ENCODE measurements around the gene TMEM229B. TPM values are rescaled to one million over a fixed set of nuclear protein-coding genes. Genes with fewer than 3 reads are reported as not detected.

TMEM229B gene
- polyA plus RNA-seq, 1 donor from 2014 or later: 4.2 TPM

- Histone ChIP-seq H3K79me2 (replicated peaks; ENCODE audit: insufficient read depth, low read length) (no peaks in the 10 kb centered on the region), H3K36me3 (ENCODE audit: insufficient read depth, low read length) (no peaks in the 10 kb centered on the region), H3F3A (ENCODE audit: insufficient read depth, low read length, poor library complexity, severe bottlenecking) (no peaks in the 10 kb centered on the region), H4K20me1 (ENCODE audit: insufficient read depth) (no peaks in the 10 kb centered on the region), H3K9me2 (ENCODE audit: insufficient read depth, low read length) (no peaks in the 10 kb centered on the region), H3K27me3 (ENCODE audit: insufficient read depth, low read depth, low read length) (no peaks in the 10 kb centered on the region), H3K4me2 (ENCODE audit: low read length) (no peak overlapping the region), H2AFZ (ENCODE audit: low read depth, low read length) (no peak overlapping the region), H3K4me3 (ENCODE audit: low read length) (no peak overlapping the region), H3K9ac (ENCODE audit: low read length) (no peak overlapping the region), H3K27ac (ENCODE audit: low read length) (no peak overlapping the region), H3K9me3 (ENCODE audit: low read length) (no peaks in the 10 kb centered on the region)
- TF ChIP-seq EZH2 (IDR thresholded peaks at IDR 0.05; ENCODE audit: borderline replicate concordance, insufficient read depth, low read length, poor library complexity, severe bottlenecking): no peak
- no peak for TF ChIP-seq TAF1 (IDR thresholded peaks at IDR 0.05; ENCODE audit: low read depth)
- no peak for TF ChIP-seq RAD21 (conservative IDR thresholded peaks at IDR 0.05)
- TF ChIP-seq POLR2AphosphoS5 (IDR thresholded peaks at IDR 0.05): no peak
- no peak for TF ChIP-seq SMC3 (conservative IDR thresholded peaks at IDR 0.05; ENCODE audit: poor library complexity)
- no peak for TF ChIP-seq REST (IDR thresholded peaks at IDR 0.05; ENCODE audit: borderline replicate concordance)
- no peak for TF ChIP-seq MXI1 (conservative IDR thresholded peaks at IDR 0.05; ENCODE audit: poor library complexity, severe bottlenecking)
- TF ChIP-seq, protein P1, sequence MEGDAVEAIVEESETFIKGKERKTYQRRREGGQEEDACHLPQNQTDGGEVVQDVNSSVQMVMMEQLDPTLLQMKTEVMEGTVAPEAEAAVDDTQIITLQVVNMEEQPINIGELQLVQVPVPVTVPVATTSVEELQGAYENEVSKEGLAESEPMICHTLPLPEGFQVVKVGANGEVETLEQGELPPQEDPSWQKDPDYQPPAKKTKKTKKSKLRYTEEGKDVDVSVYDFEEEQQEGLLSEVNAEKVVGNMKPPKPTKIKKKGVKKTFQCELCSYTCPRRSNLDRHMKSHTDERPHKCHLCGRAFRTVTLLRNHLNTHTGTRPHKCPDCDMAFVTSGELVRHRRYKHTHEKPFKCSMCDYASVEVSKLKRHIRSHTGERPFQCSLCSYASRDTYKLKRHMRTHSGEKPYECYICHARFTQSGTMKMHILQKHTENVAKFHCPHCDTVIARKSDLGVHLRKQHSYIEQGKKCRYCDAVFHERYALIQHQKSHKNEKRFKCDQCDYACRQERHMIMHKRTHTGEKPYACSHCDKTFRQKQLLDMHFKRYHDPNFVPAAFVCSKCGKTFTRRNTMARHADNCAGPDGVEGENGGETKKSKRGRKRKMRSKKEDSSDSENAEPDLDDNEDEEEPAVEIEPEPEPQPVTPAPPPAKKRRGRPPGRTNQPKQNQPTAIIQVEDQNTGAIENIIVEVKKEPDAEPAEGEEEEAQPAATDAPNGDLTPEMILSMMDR (IDR thresholded peaks at IDR 0.05; ENCODE audit: poor library complexity, severe bottlenecking): no peak
- TF ChIP-seq EP300 (conservative IDR thresholded peaks at IDR 0.05; ENCODE audit: poor library complexity, severe bottlenecking): no peak
These were observed 30.7 kb downstream of the TMEM229B start for GRCh38 chr14:67457782-67458181.

- Histone ChIP-seq H3K4me2 (ENCODE audit: low read length) (no peak overlapping the region), H4K20me1 (ENCODE audit: insufficient read depth) (no peaks in the 10 kb centered on the region), H3F3A (ENCODE audit: insufficient read depth, low read length, poor library complexity, severe bottlenecking) (no peaks in the 10 kb centered on the region), H3K4me3 (ENCODE audit: low read length) (no peak overlapping the region), H3K79me2 (replicated peaks; ENCODE audit: insufficient read depth, low read length) (no peaks in the 10 kb centered on the region), H3K9me2 (ENCODE audit: insufficient read depth, low read length) (no peaks in the 10 kb centered on the region), H3K36me3 (ENCODE audit: insufficient read depth, low read length) (no peaks in the 10 kb centered on the region), H3K27ac (ENCODE audit: low read length) (no peak overlapping the region), H2AFZ (ENCODE audit: low read depth, low read length) (no peak overlapping the region), H3K27me3 (ENCODE audit: insufficient read depth, low read depth, low read length) (no peaks in the 10 kb centered on the region), H3K9me3 (ENCODE audit: low read length) (no peaks in the 10 kb centered on the region), H3K9ac (ENCODE audit: low read length) (no peak overlapping the region)
- TF ChIP-seq TAF1 (IDR thresholded peaks at IDR 0.05; ENCODE audit: low read depth) (no peak), POLR2AphosphoS5 (IDR thresholded peaks at IDR 0.05) (no peak), EP300 (conservative IDR thresholded peaks at IDR 0.05; ENCODE audit: poor library complexity, severe bottlenecking) (no peak), RAD21 (conservative IDR thresholded peaks at IDR 0.05) (no peak), SMC3 (conservative IDR thresholded peaks at IDR 0.05; ENCODE audit: poor library complexity) (no peak), EZH2 (IDR thresholded peaks at IDR 0.05; ENCODE audit: borderline replicate concordance, insufficient read depth, low read length, poor library complexity, severe bottlenecking) (no peak), MXI1 (conservative IDR thresholded peaks at IDR 0.05; ENCODE audit: poor library complexity, severe bottlenecking) (no peak), REST (IDR thresholded peaks at IDR 0.05; ENCODE audit: borderline replicate concordance) (no peak)
- TF ChIP-seq, protein P1 (IDR thresholded peaks at IDR 0.05; ENCODE audit: poor library complexity, severe bottlenecking): no peak
These were observed 31.8 kb downstream of the TMEM229B start for GRCh38 chr14:67456732-67457131.

Measured in neural cell (in vitro differentiated cells).